ENCODE results near the gene UCK2. TPM values are rescaled to one million over a fixed set of nuclear protein-coding genes. Genes with fewer than 3 reads are reported as not detected.

The UCK2 gene
- total RNA-seq, 2 donors from 2014 or later: 8.8 to 19.3 TPM

DNA sequence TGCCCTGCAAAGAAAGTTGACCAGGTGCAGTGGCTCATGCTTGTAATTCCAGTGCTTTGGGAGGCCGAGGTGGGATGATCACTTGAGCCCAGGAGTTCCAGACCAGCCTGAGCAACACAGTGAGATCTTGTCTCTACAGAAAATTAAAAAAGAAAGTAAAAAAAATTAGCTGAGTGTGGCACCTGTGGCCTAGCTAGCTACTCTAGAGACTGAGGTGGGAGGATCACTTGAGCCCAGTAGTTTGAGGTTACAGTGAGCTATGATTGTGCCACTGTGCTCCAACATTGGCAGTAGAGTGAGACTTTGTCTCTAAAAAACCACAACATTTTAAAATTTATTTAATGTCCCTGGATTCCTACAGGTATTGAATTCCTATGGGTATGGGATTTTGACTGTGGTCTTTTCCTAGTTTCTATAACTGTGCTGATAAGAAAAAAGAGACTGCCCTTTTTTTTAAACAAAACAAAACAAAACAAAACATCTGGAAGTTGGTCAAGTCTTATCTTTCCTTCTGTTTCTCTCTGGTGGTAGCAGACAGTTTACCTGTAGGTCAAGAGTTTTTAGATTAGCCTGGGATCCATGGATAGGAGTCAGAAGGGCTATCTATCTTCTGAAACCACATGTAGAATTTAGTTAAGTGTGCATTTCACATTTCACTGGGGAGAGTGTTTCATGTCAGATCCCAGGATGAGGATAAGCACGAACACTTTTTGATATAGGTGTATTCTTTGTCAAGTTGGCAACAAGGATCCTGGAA is 18.8 kb downstream of the UCK2 start:
- no peak for DNase-seq (ENCODE audit: low spot score)
- H3K27ac ChIP-seq: no peak overlapping the region
- peaks cover 0 to 28% of the 10 kb centered on the region in 2 donors for H3K4me1 ChIP-seq
- H3K27me3 ChIP-seq: no peaks in the 10 kb centered on the region
- TF ChIP-seq CTCF (IDR thresholded peaks at IDR 0.05): no peak
- no peaks in the 10 kb centered on the region for H3K9me3 ChIP-seq
- no peaks in the 10 kb centered on the region for H3K36me3 ChIP-seq
- H3K4me3 ChIP-seq: no peak overlapping the region

DNA sequence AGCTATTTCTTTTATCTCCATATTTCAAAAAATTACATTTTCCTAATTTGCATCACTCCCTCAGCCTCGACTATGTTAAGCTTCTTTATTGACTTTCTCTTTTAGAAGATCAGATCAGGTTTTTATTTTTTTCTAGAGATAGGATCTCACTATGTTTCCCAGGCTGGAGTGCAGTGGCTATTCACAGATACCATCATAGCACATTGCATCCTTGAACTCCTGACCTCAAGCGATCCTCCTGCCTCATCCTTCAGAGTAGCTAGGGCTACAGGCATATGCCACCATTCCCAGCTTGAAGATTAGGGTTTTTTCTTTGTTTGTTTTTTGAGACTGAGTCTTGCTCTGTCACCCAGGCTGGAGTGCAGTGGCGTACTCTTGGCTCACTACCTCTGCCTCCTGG is 20.1 kb downstream of the UCK2 start:
- Histone ChIP-seq H3K4me1 (peaks cover 0 to 17% of the 10 kb centered on the region in 2 donors), H3K36me3 (no peaks in the 10 kb centered on the region), H3K27me3 (no peaks in the 10 kb centered on the region), H3K27ac (no peak overlapping the region), H3K9me3 (no peaks in the 10 kb centered on the region), H3K4me3 (no peak overlapping the region)
- no peak for TF ChIP-seq CTCF (IDR thresholded peaks at IDR 0.05)
- no peak for DNase-seq (ENCODE audit: low spot score)

DNA sequence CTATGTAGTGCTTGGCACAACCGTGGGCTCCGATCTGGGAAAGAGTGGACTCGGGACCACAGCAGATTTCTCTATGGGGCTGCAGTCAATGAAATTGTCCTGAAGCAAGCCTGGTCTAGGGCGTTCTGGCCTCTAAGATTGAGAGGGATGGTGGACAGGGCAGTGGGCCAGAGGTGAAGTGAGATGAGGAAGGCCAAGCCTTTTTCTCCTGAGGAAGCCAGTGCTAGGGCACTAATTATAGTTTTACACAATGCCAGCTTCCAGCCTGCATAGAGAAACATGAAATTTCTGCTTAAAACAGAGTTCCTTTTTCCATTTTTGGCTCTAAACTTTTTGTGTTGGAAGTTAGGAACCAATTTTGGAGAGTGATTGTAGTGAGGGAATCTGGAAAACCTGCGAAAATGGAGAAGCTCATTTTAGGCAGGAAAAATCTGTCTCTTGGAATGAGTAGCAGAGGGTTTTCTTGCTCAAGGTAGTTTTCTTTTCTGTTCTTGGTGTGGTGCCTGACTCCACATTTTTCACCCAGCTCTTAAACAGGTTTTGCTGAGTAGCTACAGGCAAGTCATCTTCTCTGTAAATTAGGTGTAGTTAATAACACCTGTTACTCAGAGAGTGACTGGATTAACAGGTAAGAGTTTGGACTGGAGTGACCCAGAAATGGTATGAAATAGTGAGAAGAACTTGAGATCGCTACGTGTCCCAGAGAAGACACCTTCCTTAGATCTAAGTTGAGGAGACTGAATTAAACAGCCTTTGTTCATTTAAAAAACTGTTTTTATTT is 22.1 kb downstream of the UCK2 start:
- no peak for TF ChIP-seq CTCF (IDR thresholded peaks at IDR 0.05)
- Histone ChIP-seq H3K4me3 (no peak overlapping the region), H3K27me3 (no peaks in the 10 kb centered on the region), H3K4me1 (peaks cover 0 to 18% of the 10 kb centered on the region in 2 donors), H3K36me3 (no peaks in the 10 kb centered on the region), H3K9me3 (no peaks in the 10 kb centered on the region), H3K27ac (no peak overlapping the region)
- DNase-seq (ENCODE audit: low spot score): no peak

DNA sequence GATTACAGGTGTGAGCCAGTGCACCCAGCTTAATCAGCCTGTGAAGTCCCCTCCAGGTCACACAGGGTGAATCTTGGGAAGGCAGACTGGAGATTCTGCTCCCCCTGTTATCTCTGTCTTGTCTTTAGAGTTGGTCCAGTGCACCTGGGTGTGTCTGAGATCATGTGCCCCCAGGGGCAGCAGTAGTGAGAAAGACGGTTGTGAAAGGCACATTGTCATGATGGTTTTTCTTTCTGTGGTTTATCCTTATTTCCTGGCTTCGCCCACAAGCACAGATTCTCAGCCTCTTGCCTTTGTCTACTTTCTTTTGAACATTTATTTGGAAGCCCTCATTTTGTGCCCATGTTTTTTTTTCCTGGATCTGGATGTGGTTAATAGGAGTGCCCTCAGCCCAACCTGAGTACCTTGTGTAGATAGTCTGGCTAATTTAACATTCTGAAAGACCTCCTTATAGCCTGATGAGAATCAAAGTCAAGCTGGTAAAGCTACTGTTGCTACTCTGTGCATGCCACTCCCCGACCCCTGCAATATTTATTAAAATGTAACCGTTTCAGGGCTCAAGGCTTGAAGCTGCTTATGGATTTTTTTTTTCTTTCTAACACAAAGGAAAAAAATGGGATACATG is 23.7 kb downstream of the UCK2 start:
- Histone ChIP-seq H3K27me3 (no peaks in the 10 kb centered on the region), H3K36me3 (no peaks in the 10 kb centered on the region), H3K4me3 (no peak overlapping the region), H3K9me3 (no peaks in the 10 kb centered on the region), H3K27ac (no peak overlapping the region), H3K4me1 (peaks cover 0 to 27% of the 10 kb centered on the region in 2 donors)
- DNase-seq (ENCODE audit: low spot score): no peak
- TF ChIP-seq CTCF (IDR thresholded peaks at IDR 0.05): no peak

DNA sequence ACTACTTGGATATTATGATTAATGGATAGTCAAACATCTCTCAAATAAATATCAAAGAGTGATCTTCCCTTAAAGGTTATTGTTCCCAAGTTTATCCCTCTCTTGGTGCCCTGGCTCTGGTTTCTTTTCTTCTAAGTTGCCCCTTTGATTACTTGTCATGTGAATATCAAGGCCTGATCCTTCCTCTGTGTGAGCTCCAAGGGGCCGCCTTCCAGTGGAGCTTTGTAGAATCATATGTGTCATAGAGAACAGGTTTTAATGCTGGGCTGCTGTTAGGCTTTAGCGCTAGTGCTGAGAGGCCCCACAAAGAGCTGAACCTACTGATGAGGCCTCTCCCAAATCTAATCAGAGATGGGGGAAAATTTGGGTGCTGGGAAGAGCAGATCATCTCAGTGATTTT is 25.5 kb downstream of the UCK2 start:
- H3K9me3 ChIP-seq: no peaks in the 10 kb centered on the region
- no peak overlapping the region for H3K4me3 ChIP-seq
- TF ChIP-seq CTCF (IDR thresholded peaks at IDR 0.05): no peak
- peaks cover 0 to 43% of the 10 kb centered on the region in 2 donors for H3K4me1 ChIP-seq
- no peaks in the 10 kb centered on the region for H3K27me3 ChIP-seq
- DNase-seq (ENCODE audit: low spot score): no peak
- no peaks in the 10 kb centered on the region for H3K36me3 ChIP-seq
- H3K27ac ChIP-seq: no peak overlapping the region

Measured in right atrium auricular region (tissue), 2 donors.